ENCODE data around the gene CYB561A3. TPM values are rescaled to one million over a fixed set of nuclear protein-coding genes. Genes with fewer than 3 reads are reported as not detected.

CYB561A3 gene
- total RNA-seq, 1 donor from 2014 or later = 13.4 TPM

GRCh38 chr11:61325649-61326414 is 35.9 kb downstream of the CYB561A3 start:
- no peak for DNase-seq

DNA sequence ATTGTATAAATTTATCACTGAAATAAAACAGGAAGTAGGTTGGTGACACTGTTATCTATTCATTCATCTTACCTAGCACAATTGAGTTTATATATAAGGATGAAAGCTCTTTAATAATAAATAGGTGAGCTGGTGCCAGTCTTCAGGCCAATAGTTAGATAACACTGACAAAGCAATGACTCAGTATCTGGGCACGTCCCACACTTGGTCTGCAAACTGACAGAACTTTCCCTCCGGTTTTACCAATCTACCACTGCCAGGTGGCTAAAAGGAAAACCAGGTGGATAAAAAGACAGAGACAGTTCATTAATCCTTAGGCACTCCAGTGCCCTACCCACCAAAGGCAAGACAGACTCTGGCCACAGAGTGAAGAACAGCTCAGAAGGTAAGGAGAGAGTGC is 46.4 kb downstream of the CYB561A3 start:
- no peak for DNase-seq

DNA sequence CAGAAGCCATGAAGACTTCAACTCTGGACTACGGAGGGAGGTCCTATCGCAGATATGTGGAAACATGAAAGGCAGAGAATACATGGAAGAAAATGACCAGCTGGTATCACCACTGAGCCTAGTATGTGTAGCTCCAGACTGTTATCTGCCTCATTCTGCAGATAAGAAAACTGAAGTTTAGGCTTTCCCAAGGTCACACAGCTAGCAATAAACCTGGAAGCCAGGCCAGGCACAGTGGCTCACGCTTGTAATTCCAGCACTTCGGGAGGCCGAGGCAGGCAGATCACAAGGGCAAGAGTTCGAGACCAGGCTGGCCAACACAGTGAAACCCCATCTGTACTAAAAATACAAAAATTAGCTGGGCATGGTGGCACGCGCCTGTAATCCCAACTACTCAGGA is 50.9 kb downstream of the CYB561A3 start:
- no peak for DNase-seq

- no peak for DNase-seq
Measured at GRCh38 chr11:61309739-61310138, 51.9 kb downstream of the CYB561A3 start.

DNA sequence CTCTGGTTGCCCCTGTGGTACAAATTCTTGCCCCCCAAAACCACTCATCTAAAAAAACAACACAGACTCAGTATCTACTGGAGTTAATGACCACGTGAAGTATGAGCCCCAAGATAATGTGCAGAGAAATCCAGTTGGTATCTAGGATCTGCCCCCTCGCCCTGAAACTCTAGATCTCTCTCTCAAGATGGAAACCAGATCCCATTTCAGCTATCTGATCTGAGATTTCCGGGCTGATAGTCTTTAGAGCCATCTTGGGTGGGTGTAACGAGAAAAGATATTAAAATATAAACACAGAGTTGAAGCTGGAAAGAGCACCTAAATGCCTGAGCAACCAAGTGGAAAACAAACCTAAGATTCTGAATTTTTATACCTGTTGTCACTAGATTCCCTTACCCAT is 52.5 kb downstream of the CYB561A3 start:
- DNase-seq = no peak

DNA sequence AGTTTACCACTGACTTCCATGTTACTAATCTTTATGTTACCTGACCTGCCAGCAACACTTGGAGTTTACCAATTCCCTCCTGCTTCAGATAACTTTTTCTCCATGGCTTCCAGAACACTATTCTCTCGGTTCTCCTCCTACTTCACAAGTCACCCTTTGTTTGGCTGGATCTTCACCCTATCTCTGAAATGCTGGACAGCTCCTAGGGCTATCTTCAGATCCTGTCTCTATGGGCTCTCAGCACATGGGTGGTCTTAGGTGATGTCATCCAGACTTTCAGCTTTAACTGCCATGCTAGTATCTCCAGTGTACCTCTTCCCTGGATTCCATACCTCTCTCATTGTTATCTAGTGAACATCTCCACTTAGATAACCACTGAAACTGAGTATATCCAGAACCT is 54.3 kb downstream of the CYB561A3 start:
- no peak for DNase-seq

DNA sequence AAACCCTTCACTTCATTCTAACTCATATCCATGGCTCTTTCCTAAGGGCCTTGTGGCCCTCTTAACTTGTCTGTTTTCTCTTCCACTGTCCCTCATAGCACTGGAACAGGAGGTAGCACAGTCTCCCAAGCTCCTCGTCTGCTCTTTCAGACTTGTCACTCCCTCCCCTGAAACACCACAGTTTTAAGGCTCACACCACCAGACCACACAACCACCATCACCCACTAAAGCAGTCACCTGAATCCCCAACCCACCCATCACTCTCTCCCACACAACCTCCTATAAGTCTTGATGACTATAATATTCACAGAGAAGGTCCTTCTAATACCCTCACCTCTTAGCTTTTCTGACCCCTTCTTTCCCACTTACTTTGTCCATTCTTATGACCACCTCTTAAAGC is 55.5 kb downstream of the CYB561A3 start:
- DNase-seq = no peak

DNA sequence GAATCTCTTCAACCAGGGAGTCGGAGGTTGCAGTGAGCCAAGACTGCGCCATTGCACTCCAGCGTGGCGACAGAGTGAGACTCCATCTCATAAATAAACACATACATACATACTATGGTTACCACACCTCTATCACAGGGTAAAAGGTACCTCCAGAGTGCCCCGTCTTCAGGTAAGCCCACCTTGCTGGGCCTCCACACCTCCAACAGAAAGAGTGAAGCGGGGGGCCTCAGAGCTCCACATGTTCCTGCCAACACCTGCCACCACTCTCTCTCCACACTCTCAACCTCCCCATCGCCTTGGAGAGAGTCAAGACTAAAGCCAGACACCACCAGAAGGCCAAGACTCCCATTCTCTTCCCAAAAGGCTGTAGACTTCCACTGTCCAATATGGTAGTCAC is 56.3 kb downstream of the CYB561A3 start:
- no peak for DNase-seq

GRCh38 chr11:61303725-61304124 is 58.0 kb downstream of the CYB561A3 start:
- DNase-seq = no peak

- no peak for DNase-seq
Measured at GRCh38 chr11:61302550-61302949, 59.1 kb downstream of the CYB561A3 start.

Other genes with a start within 250 kb of the CYB561A3 start
- 9.9 TPM for gene VPS37C, start 200.5 kb downstream of the CYB561A3 start, total RNA-seq
- 0.89 TPM for gene PGA3, start 158.4 kb downstream of the CYB561A3 start, total RNA-seq
- 3.5 TPM for gene PGA4, start 139.5 kb downstream of the CYB561A3 start, total RNA-seq
- gene PGA5, start 120.7 kb downstream of the CYB561A3 start, total RNA-seq = 0.39 TPM
- 0.49 TPM for gene VWCE, start 66.6 kb downstream of the CYB561A3 start, total RNA-seq
- gene DDB1, start 28.8 kb downstream of the CYB561A3 start, total RNA-seq = 158 TPM
- gene TKFC, start 28.7 kb downstream of the CYB561A3 start, total RNA-seq = 13.0 TPM
- gene TMEM138, start 492 bp upstream of the CYB561A3 start, total RNA-seq = 16.6 TPM
- 8.3 TPM for gene TMEM216, start 30.7 kb upstream of the CYB561A3 start, total RNA-seq
- 29.1 TPM for gene CPSF7, start 68.1 kb upstream of the CYB561A3 start, total RNA-seq
- gene SDHAF2, start 68.2 kb upstream of the CYB561A3 start, total RNA-seq = 33.3 TPM
- 0.49 TPM for gene LRRC10B, start 146.9 kb upstream of the CYB561A3 start, total RNA-seq
- gene SYT7, start 219.2 kb upstream of the CYB561A3 start, total RNA-seq = 1.7 TPM